Endothelial cell of umbilical vein (primary cell): ENCODE measurements around the gene PHF2. TPM values are rescaled to one million over a fixed set of nuclear protein-coding genes. Genes with fewer than 3 reads are reported as not detected.

Experiments
- BruUV-seq: library from RNA; stranded (reverse); fragments of 400-500 nt; replicated peaks from 2 replicates; lab custom pipeline; 2021; lab: Mats Ljungman, UMichigan
- CTCF ChIA-PET: fragments of 300-600, 350-600 bp; sonication (Branson Sonifier 250); formaldehyde crosslinking; loops from one replicate; lab custom pipeline; 2021; ENCODE audit warnings: antibody characterized with exemption, inconsistent platforms; lab: Charles Lee
- POLR2A ChIA-PET: fragments of 300-600, 350-600 bp; sonication (Branson Sonifier 250); formaldehyde crosslinking; loops from one replicate; lab custom pipeline; 2021; ENCODE audit warnings: antibody characterized with exemption, inconsistent platforms; lab: Charles Lee
- DNase-seq: peaks from one replicate; pipeline ENCODE4 v3.0.0-alpha.2; 2011; ENCODE audit warnings: low read depth, low spot score
- FAIRE-seq: peaks from 2 replicates; lab custom pipeline; 2011; peaks lifted over from hg19 to GRCh38; lab: Jason Lieb, UNC
- H2AFZ ChIP-seq: 2 replicates; pipeline ENCODE4 v1.6.0; 2012; ENCODE audit warnings: low read depth, low read length, control low read depth, inconsistent platforms
- H3K27ac ChIP-seq: 2 replicates; pipeline ENCODE4 v1.5.1; 2011; ENCODE audit warnings: low read depth, mild to moderate bottlenecking, control low read depth, low read length, moderate library complexity; ENCODE audit not compliant: insufficient read depth
- H3K27me3 ChIP-seq, 2 experiments: 2 replicates each; pipeline versions ENCODE4 v1.6.0 to v1.6.1; 2011; ENCODE audit warnings: low read length in 2 of 2, mixed read lengths in 1 of 2; ENCODE audit not compliant: control insufficient read depth in 2 of 2, insufficient read depth in 2 of 2
- H3K36me3 ChIP-seq, 2 experiments: 2 replicates in 1 of 2; 3 replicates in 1 of 2; pipeline ENCODE4 v1.5.1; 2011; ENCODE audit warnings: low read length in 2 of 2, mild to moderate bottlenecking in 1 of 2, moderate library complexity in 1 of 2; ENCODE audit not compliant: control insufficient read depth in 2 of 2, insufficient read depth in 2 of 2; ENCODE audit errors: extremely low read depth in 1 of 2
- H3K4me1 ChIP-seq: 3 replicates; pipeline ENCODE4 v1.5.1; 2011; ENCODE audit warnings: mild to moderate bottlenecking, low read length; ENCODE audit not compliant: control insufficient read depth, insufficient read depth; ENCODE audit errors: extremely low read depth
- H3K4me2 ChIP-seq: 2 replicates; pipeline ENCODE4 v1.6.1; 2011; ENCODE audit warnings: low read length, control low read depth, mixed read lengths; ENCODE audit not compliant: insufficient read depth
- H3K4me3 ChIP-seq, 3 experiments: fragments of 200-600 bp in 1 of 3; sonication (generic), shearing (Covaris generic) in 1 of 3; replicated peaks in 1 of 3; 2 replicates each; pipeline ENCODE4 v1.5.1; 2011 to 2016; ENCODE audit warnings: control low read depth in 3 of 3, low read length in 3 of 3, mild to moderate bottlenecking in 2 of 3, inconsistent platforms in 1 of 3, low read depth in 1 of 3, moderate library complexity in 1 of 3; ENCODE audit not compliant: insufficient read depth in 1 of 3
- H3K79me2 ChIP-seq: 2 replicates; pipeline ENCODE4 v1.6.0; 2012; ENCODE audit warnings: low read length, inconsistent platforms; ENCODE audit not compliant: control insufficient read depth, insufficient read depth
- H3K9ac ChIP-seq: replicated peaks from 2 replicates; pipeline ENCODE3; 2011; ENCODE audit warnings: low read length, control low read depth; ENCODE audit not compliant: insufficient read depth; ENCODE audit errors: extremely low read depth
- H3K9me1 ChIP-seq: replicated peaks from 3 replicates; pipeline ENCODE4 v1.6.0; 2011; ENCODE audit warnings: mild to moderate bottlenecking, low read length; ENCODE audit not compliant: control insufficient read depth, insufficient read depth; ENCODE audit errors: extremely low read depth
- H3K9me3 ChIP-seq: replicated peaks from 2 replicates; pipeline ENCODE4 v1.5.1; 2012; ENCODE audit warnings: low read length, inconsistent platforms; ENCODE audit not compliant: control insufficient read depth, insufficient read depth
- H4K20me1 ChIP-seq: replicated peaks from 2 replicates; pipeline ENCODE3; 2011; ENCODE audit warnings: mild to moderate bottlenecking, low read length; ENCODE audit not compliant: control insufficient read depth, insufficient read depth; ENCODE audit errors: extremely low read depth
- EZH2 ChIP-seq: IDR thresholded peaks from 2 replicates; pipeline ENCODE4 v1.6.1; 2012; ENCODE audit warnings: borderline replicate concordance, low read depth, mild to moderate bottlenecking, moderate library complexity, low read length, inconsistent platforms; ENCODE audit not compliant: severe bottlenecking
- FOS ChIP-seq: IDR thresholded peaks from 2 replicates; pipeline ENCODE4 v1.6.1; 2011; ENCODE audit warnings: mild to moderate bottlenecking, low read length, moderate library complexity, borderline replicate concordance; ENCODE audit not compliant: insufficient read depth
- GATA2 ChIP-seq: IDR thresholded peaks from 2 replicates; pipeline ENCODE4 v1.7.0; 2011; ENCODE audit warnings: low read depth, mild to moderate bottlenecking, moderate library complexity, mixed read lengths, low read length; ENCODE audit not compliant: insufficient read length, insufficient read depth
- JUN ChIP-seq: IDR thresholded peaks from 2 replicates; pipeline ENCODE4 v1.6.1; 2011; ENCODE audit warnings: borderline replicate concordance, low read depth; ENCODE audit not compliant: insufficient read length, insufficient read depth
- MYC ChIP-seq: IDR thresholded peaks from one replicate; pipeline ENCODE4 v1.6.1; 2011; ENCODE audit warnings: mild to moderate bottlenecking, low read depth, low read length
- POLR2A ChIP-seq: IDR thresholded peaks from 2 replicates; pipeline ENCODE4 v1.6.1; 2012; ENCODE audit warnings: low read depth, mild to moderate bottlenecking, control low read depth, low read length
- POLR2AphosphoS5 ChIP-seq: IDR thresholded peaks from 2 replicates; pipeline ENCODE4 v1.6.1; 2012; ENCODE audit warnings: low read depth, mild to moderate bottlenecking, control low read depth, low read length, moderate library complexity; ENCODE audit not compliant: insufficient read depth
- dilution Hi-C: fragments of 300-500 bp; cut with MboI; formaldehyde crosslinking; loops from one replicate; pipeline ENCODE4 v1.15.0; 2019; ENCODE audit warnings: low sequenced_read_pairs; ENCODE audit not compliant: extremely low pct_ligation_motif_present
- intact Hi-C: fragments of 100-400 bp; cut with micrococcal nuclease; formaldehyde crosslinking; loops from one replicate; pipeline ENCODE4 v1.10.0; 2022
- polyA plus RNA-seq, 4 experiments: library from polyadenylated mRNA; depleted of rRNA in 3 of 4; stranded (reverse) in 3 of 4; unstranded in 1 of 4; fragments of >200 nt; gene quantifications; 2 replicates each; pipeline versions ENCODE4 v1.2.1 to v1.2.3, GENCODE V29; 2011 to 2012; ENCODE audit warnings: missing spikeins in 1 of 4
- total RNA-seq: library from RNA; stranded (reverse); gene quantifications from 2 replicates; pipeline ENCODE4 v1.2.3, GENCODE V29; 2021
- TF ChIP-seq, protein P1 (sequence below): IDR thresholded peaks from 2 replicates; pipeline ENCODE4 v1.6.1; 2011; ENCODE audit not compliant: insufficient read depth, insufficient read length
- TF ChIP-seq, protein P2 (sequence below), 2 donors: IDR thresholded peaks; 1 replicate in 1 of 2; 2 replicates in 1 of 2; pipeline ENCODE4 v1.5.1; 2011; ENCODE audit warnings: low read length in 2 of 2, mild to moderate bottlenecking in 2 of 2, moderate library complexity in 2 of 2, control low read depth in 1 of 2, inconsistent platforms in 1 of 2, low read depth in 1 of 2; ENCODE audit not compliant: insufficient read depth in 1 of 2; ENCODE audit errors: extremely low read depth in 1 of 2

Gene PHF2
- total and polyA plus RNA-seq, 2 donors (not counting 3 experiments of a cell fraction or from before 2014, with no cell fraction given) = 9.8 to 22.5 TPM

DNA sequence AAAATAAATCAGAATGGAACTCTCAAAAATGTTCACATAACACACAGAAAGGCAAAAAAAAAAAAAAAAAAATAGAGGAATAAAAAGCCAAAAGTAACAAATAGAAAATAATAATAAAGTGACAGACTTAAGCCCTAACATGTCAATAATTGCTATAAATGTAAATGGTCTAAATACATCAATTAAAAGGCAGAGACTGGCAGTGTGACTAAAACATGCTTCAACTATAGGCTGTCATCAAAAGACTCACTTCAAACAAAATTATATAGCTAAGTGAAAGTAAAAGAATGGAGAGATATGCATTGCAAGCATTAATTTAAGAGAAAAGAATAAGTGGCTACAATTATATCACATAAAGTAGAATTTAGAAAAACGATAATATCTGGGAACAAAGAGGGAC, 114.2 kb downstream of the PHF2 start:
- CTCF ChIA-PET = no interaction called here
- POLR2A ChIA-PET = interaction anchor here (0.7 kb wide), 1 partner anchor 281 kb away, joined by 8 read pairs; no protein-coding TSS in a partner anchor

DNA sequence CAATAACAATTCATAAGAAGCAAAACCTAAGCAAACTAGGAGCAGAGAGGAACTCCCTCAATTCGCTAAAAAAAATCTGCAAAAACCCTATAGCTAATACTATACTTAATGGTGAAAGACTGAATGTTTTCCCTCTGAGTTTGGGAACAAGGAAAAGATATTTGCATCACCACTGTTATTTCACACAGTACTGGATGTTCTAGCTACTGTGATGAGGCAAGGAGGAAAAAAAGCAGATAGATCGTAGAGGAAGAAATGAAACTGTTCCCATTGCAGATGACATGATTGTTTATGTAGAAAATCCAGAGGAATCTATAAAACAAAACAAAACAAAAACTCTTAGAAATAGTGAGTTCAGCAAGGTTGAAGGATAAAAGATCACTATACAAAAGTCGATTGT, 116.7 kb downstream of the PHF2 start:
- Histone ChIP-seq H3K79me2 (no peaks in the 10 kb centered on the region), H3K36me3 (no peaks in the 10 kb centered on the region), H3K27me3 (peaks cover 2 to 8% of the 10 kb centered on the region in 2 experiments), H3K9me1 (no peaks in the 10 kb centered on the region), H3K9me3 (no peaks in the 10 kb centered on the region), H2AFZ (no peak overlapping the region), H3K4me3 (no peak overlapping the region), H3K4me2 (no peak overlapping the region), H3K9ac (no peak overlapping the region), H3K27ac (no peak overlapping the region), H3K4me1 (no peaks in the 10 kb centered on the region), H4K20me1 (no peaks in the 10 kb centered on the region)
- TF ChIP-seq JUN (no peak), MYC (no peak), POLR2A (no peak), POLR2AphosphoS5 (no peak), EZH2 (no peak), FOS (no peak), GATA2 (no peak)
- TF ChIP-seq, protein P1, sequence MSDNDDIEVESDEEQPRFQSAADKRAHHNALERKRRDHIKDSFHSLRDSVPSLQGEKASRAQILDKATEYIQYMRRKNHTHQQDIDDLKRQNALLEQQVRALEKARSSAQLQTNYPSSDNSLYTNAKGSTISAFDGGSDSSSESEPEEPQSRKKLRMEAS = no peak
- TF ChIP-seq, protein P2, sequence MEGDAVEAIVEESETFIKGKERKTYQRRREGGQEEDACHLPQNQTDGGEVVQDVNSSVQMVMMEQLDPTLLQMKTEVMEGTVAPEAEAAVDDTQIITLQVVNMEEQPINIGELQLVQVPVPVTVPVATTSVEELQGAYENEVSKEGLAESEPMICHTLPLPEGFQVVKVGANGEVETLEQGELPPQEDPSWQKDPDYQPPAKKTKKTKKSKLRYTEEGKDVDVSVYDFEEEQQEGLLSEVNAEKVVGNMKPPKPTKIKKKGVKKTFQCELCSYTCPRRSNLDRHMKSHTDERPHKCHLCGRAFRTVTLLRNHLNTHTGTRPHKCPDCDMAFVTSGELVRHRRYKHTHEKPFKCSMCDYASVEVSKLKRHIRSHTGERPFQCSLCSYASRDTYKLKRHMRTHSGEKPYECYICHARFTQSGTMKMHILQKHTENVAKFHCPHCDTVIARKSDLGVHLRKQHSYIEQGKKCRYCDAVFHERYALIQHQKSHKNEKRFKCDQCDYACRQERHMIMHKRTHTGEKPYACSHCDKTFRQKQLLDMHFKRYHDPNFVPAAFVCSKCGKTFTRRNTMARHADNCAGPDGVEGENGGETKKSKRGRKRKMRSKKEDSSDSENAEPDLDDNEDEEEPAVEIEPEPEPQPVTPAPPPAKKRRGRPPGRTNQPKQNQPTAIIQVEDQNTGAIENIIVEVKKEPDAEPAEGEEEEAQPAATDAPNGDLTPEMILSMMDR (IDR thresholded peaks at IDR 0.05; ENCODE audit: extremely low read depth in 1 of 2, insufficient read depth in 1 of 2, low read depth in 1 of 2, low read length in 2 of 2) = no peak
- DNase-seq (no peak), FAIRE-seq (no peak)
- dilution Hi-C loops = no loop called here
- ChIA-PET CTCF (no interaction called here), POLR2A (no interaction called here)
- intact Hi-C loops = no loop called here
- BruUV-seq = no TSS peak

More for the DNA sequence above, 114.2 kb downstream of the PHF2 start:
- H3K4me3 ChIP-seq = no peak overlapping the region
- BruUV-seq = no TSS peak
- H3K9ac ChIP-seq = no peak overlapping the region
- dilution Hi-C loops = no loop called here
- no peak for DNase-seq
- no peaks in the 10 kb centered on the region for H3K36me3 ChIP-seq
- peaks cover 2 to 8% of the 10 kb centered on the region in 2 experiments for H3K27me3 ChIP-seq
- H3K79me2 ChIP-seq = no peaks in the 10 kb centered on the region
- no peaks in the 10 kb centered on the region for H3K9me1 ChIP-seq
- TF ChIP-seq JUN (no peak), POLR2AphosphoS5 (no peak), POLR2A (no peak)
- TF ChIP-seq, protein P1 = no peak
- H4K20me1 ChIP-seq = no peaks in the 10 kb centered on the region
- no peak for FAIRE-seq
- no peak overlapping the region for H3K27ac ChIP-seq
- intact Hi-C loops = no loop called here
- H3K4me2 ChIP-seq = no peak overlapping the region
- H3K4me1 ChIP-seq = peaks cover 1% of the 10 kb centered on the region
- no peaks in the 10 kb centered on the region for H3K9me3 ChIP-seq
- no peak overlapping the region for H2AFZ ChIP-seq
